22Rv1 (cell line): ENCODE measurements around the gene ASIC3.

Experiments used
- CTCF ChIP-seq: fragments of 450-650 bp; IDR thresholded peaks from 2 replicates; pipeline ENCODE4 v1.5.1; 2017; ENCODE audit warnings: mild to moderate bottlenecking
- ZFX ChIP-seq: fragments of 450-650 bp; IDR thresholded peaks from 2 replicates; pipeline ENCODE4 v1.6.1; 2017; ENCODE audit warnings: antibody characterized with exemption, borderline replicate concordance

DNA sequence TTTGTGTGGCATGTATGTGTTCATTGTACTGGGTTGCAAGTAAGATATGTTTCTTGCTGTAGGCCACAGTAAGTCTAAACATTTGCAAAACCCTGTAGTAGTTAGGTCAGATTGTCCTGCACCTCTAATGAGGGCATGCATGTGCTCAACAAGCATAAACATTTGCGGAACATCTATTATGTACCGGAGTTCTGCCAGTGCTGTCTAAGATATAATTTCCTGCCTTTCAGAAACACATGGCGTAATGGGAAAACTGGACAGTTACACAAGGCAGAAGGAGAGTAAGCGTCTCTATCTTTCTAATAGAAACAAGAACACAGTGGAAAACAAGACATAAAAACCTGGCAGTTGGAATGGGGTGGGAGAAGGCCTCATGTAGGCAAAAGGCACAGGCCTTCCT, 17.3 kb upstream of the ASIC3 start:
- TF ChIP-seq CTCF: no peak
- TF ChIP-seq ZFX: no peak
